ENCODE measurements around the gene MYO5B.

GRCh38 chr18:49875155-49875554 is 319.8 kb downstream of the MYO5B start:
- TF ChIP-seq CTCF (IDR thresholded peaks at IDR 0.05; ENCODE audit: low read length) (no peak), EZH2 (optimal IDR thresholded peaks at IDR 0.05; ENCODE audit: low read depth, low read length) (no peak), EZH2phosphoT487 (IDR thresholded peaks at IDR 0.05; ENCODE audit: low read length) (no peak)
